Stomach (tissue), 9 donors: ENCODE results near the gene PLCD1. TPM values are rescaled to one million over a fixed set of nuclear protein-coding genes. Genes with fewer than 3 reads are reported as not detected.

Experiments used
- DNase-seq, 2 donors: peaks; one replicate each; pipeline versions ENCODE4 v3.0.0 to v3.0.0-alpha.2; 2013 to 2019
- H3K27ac ChIP-seq, 5 donors: fragments of 200-600 bp in 4 of 5; sonication (generic) in 4 of 5; one replicate each; pipeline ENCODE4 v1.5.1; 2013 to 2019; ENCODE audit warnings: mild to moderate bottlenecking in 1 of 5, moderate library complexity in 1 of 5
- H3K27me3 ChIP-seq, 3 donors: fragments of 200-600 bp; sonication (generic); one replicate each; pipeline ENCODE4 v1.5.1; 2017 to 2019; ENCODE audit warnings: mixed run types in 1 of 3
- H3K36me3 ChIP-seq, 4 donors: fragments of 200-600 bp; sonication (generic); 1 replicate in 3 of 4; 2 replicates in 1 of 4; pipeline ENCODE4 v1.5.1; 2016 to 2019
- H3K4me1 ChIP-seq, 4 donors: fragments of 200-600 bp; sonication (generic); one replicate each; pipeline ENCODE4 v1.5.1; 2016 to 2019
- H3K4me3 ChIP-seq, 4 donors: fragments of 200-600 bp; sonication (generic) in 3 of 4; one replicate each; pipeline ENCODE4 v1.5.1; 2016 to 2019; ENCODE audit warnings: mild to moderate bottlenecking in 1 of 4
- H3K9me3 ChIP-seq, 4 donors: fragments of 200-600 bp; sonication (generic); one replicate each; pipeline ENCODE4 v1.5.1; 2016 to 2019
- EP300 ChIP-seq: sonication (generic); formaldehyde crosslinking; IDR thresholded peaks from one replicate; pipeline ENCODE4 v1.6.1; 2017; ENCODE audit warnings: antibody characterized with exemption
- POLR2A ChIP-seq, 4 donors: fragments of 450-650 bp; IDR thresholded peaks; one replicate each; pipeline ENCODE4 v1.6.1; 2016; ENCODE audit warnings: antibody characterized with exemption in 4 of 4, control low read depth in 2 of 4, mild to moderate bottlenecking in 1 of 4, moderate library complexity in 1 of 4
- POLR2AphosphoS5 ChIP-seq, 3 donors: sonication (generic); formaldehyde crosslinking; IDR thresholded peaks; one replicate each; pipeline ENCODE4 v1.6.1; 2016; ENCODE audit warnings: antibody characterized with exemption in 3 of 3
- WGBS, 5 donors: extraction: QIAGEN DNeasy Blood & Tissue Kit in 3 of 5; methylation state at CpG; one replicate each; pipeline versions ENCODE4 v1.1.5 to v1.1.7; 2013 to 2018; 5-methylcytosine and 5-hydroxymethylcytosine counted together
- intact Hi-C: fragments of 100-400 bp; cut with DNase I; formaldehyde crosslinking; loops from one replicate; pipeline ENCODE4 v1.15.1; 2023; ENCODE audit warnings: low total_unique reads
- polyA plus RNA-seq, 3 donors: library from polyadenylated mRNA; stranded (reverse); fragments of 200-250 nt; gene quantifications; one replicate each; pipeline ENCODE4 v1.2.3, GENCODE V29; 2013
- total RNA-seq, 5 donors: library from RNA; depleted of rRNA; stranded (reverse); fragments of >200 nt; gene quantifications; one replicate each; pipeline versions ENCODE4 v1.1.0 to v1.2.3, GENCODE V29; 2014 to 2016
- TF ChIP-seq, protein P1 (sequence below), 7 experiments: fragments of 450-650 bp in 4 of 7; fragments of 200-600 bp in 3 of 7; sonication (generic) in 3 of 7; IDR thresholded peaks; one replicate each; pipeline ENCODE4 v1.5.1; 2016 to 2019; ENCODE audit warnings: antibody characterized with exemption in 7 of 7, control low read depth in 2 of 7, mild to moderate bottlenecking in 1 of 7
- donor health status: healthy with polysubstance abuse.
- donor health status: Bipolar disorder and iron deficiency.
- donor health status: healthy.

PLCD1 gene
- total and polyA plus RNA-seq, 8 donors, result 8.2 to 73.9 (median 13.7) TPM

DNA sequence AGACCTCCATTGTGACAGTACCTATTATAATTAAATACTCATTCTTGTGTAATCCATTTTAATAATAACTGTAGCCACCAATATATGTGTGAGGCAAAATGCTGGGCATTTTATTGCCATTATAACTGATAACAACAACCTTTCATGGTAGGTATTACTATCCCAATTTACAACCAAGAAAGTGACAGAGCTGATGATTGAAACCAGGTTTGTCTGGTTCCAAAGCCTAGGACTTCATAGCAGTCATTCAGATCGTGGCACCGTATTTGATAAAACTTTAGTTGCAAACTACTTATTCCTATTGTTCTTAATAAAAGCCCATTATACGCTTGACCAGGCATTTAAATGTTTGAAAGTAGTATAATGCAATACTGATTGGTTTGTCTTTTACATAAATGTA lies 65.3 kb downstream of the PLCD1 start:
- Histone ChIP-seq H3K4me3 (no peak overlapping the region), H3K4me1 (peaks cover 26 to 59% (median 35%) of the 10 kb centered on the region in 4 donors), H3K27ac (peak overlapping the region in 4 of 5 donors; percentile 11 to 63 (median 50)), H3K27me3 (no peaks in the 10 kb centered on the region), H3K9me3 (no peaks in the 10 kb centered on the region), H3K36me3 (peaks cover 0 to 17% (median 0%) of the 10 kb centered on the region in 4 donors)
- intact Hi-C loops, result loop anchor here (10.0 kb wide), 1 partner anchor 109 kb away; no protein-coding TSS in a partner anchor
- DNase-seq, result no peak
- WGBS, 5 donors, result 39 to 61% (median 45%) methylated on average over 3 of the region's 3 CpGs
- TF ChIP-seq, protein P1, sequence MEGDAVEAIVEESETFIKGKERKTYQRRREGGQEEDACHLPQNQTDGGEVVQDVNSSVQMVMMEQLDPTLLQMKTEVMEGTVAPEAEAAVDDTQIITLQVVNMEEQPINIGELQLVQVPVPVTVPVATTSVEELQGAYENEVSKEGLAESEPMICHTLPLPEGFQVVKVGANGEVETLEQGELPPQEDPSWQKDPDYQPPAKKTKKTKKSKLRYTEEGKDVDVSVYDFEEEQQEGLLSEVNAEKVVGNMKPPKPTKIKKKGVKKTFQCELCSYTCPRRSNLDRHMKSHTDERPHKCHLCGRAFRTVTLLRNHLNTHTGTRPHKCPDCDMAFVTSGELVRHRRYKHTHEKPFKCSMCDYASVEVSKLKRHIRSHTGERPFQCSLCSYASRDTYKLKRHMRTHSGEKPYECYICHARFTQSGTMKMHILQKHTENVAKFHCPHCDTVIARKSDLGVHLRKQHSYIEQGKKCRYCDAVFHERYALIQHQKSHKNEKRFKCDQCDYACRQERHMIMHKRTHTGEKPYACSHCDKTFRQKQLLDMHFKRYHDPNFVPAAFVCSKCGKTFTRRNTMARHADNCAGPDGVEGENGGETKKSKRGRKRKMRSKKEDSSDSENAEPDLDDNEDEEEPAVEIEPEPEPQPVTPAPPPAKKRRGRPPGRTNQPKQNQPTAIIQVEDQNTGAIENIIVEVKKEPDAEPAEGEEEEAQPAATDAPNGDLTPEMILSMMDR (IDR thresholded peaks at IDR 0.05), result no peak
- no peak for TF ChIP-seq POLR2AphosphoS5 (IDR thresholded peaks at IDR 0.05)
- no peak for TF ChIP-seq EP300
- TF ChIP-seq POLR2A (IDR thresholded peaks at IDR 0.05), result no peak

DNA sequence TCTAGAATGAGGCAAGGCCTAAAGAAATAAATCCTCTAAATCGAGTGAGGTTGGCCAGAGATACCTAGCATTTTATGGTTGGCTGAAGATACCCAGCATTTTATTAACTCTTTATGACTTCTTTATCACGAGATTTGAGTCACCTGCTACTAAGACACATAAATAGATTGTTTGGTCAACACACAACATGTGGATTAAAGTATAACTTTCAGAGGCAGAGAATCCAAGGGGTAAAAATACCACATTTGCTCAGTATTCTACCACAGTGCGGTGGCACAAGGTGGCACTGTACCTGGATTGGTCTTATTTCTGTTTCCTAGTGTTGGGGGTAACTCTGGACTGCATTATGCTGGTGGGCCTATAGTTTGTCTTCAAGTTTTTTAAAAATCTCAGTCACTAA lies 65.8 kb downstream of the PLCD1 start:
- no peak for DNase-seq
- peak overlapping the region in 2 of 5 donors; percentile 39 to 56 for H3K27ac ChIP-seq
- H3K27me3 ChIP-seq, result no peaks in the 10 kb centered on the region
- no peaks in the 10 kb centered on the region for H3K9me3 ChIP-seq
- peaks cover 0 to 17% (median 0%) of the 10 kb centered on the region in 4 donors for H3K36me3 ChIP-seq
- 55 to 67% (median 65%) methylated on average over 3 of the region's 3 CpGs for WGBS, 5 donors
- no peak overlapping the region for H3K4me3 ChIP-seq
- intact Hi-C loops, result loop anchor here (10.0 kb wide), 1 partner anchor 109 kb away; no protein-coding TSS in a partner anchor
- H3K4me1 ChIP-seq, result peaks cover 21 to 55% (median 31%) of the 10 kb centered on the region in 4 donors
- no peak for TF ChIP-seq POLR2AphosphoS5 (IDR thresholded peaks at IDR 0.05)
- TF ChIP-seq, protein P1 (IDR thresholded peaks at IDR 0.05), result no peak
- no peak for TF ChIP-seq POLR2A (IDR thresholded peaks at IDR 0.05)
- TF ChIP-seq EP300, result no peak

DNA sequence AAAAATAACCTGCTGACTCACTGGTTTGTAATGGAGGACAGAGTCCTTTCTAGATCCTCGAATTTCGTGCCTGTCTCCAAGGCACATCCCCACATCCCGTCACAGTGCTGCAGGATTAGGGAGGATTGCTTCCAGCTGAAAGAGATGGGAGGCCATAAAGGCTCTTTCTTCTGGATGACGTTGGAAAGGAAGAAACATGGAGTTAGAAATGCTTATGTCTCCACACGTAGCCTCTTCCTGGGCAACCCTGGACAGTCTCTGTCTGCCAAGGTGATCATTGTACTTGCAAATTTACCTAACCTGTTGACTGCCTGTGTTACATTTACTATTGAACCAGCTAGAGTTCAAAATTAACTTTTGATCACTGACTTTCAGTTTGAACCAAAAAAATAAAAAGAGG lies 66.4 kb downstream of the PLCD1 start:
- peaks cover 21 to 58% (median 29%) of the 10 kb centered on the region in 4 donors for H3K4me1 ChIP-seq
- no peaks in the 10 kb centered on the region for H3K27me3 ChIP-seq
- H3K4me3 ChIP-seq, result no peak overlapping the region
- TF ChIP-seq POLR2A (IDR thresholded peaks at IDR 0.05) (no peak), EP300 (no peak), POLR2AphosphoS5 (IDR thresholded peaks at IDR 0.05) (no peak)
- TF ChIP-seq, protein P1 (IDR thresholded peaks at IDR 0.05), result no peak
- H3K9me3 ChIP-seq, result no peaks in the 10 kb centered on the region
- H3K36me3 ChIP-seq, result peaks cover 0 to 15% (median 0%) of the 10 kb centered on the region in 4 donors
- H3K27ac ChIP-seq, result peak overlapping the region in 2 of 5 donors; percentile 39 to 56
- intact Hi-C loops, result loop anchor here (10.0 kb wide), 1 partner anchor 108 kb away; no protein-coding TSS in a partner anchor
- no peak for DNase-seq
- 49 to 67% (median 56%) methylated on average over 5 of the region's 5 CpGs for WGBS, 5 donors

DNA sequence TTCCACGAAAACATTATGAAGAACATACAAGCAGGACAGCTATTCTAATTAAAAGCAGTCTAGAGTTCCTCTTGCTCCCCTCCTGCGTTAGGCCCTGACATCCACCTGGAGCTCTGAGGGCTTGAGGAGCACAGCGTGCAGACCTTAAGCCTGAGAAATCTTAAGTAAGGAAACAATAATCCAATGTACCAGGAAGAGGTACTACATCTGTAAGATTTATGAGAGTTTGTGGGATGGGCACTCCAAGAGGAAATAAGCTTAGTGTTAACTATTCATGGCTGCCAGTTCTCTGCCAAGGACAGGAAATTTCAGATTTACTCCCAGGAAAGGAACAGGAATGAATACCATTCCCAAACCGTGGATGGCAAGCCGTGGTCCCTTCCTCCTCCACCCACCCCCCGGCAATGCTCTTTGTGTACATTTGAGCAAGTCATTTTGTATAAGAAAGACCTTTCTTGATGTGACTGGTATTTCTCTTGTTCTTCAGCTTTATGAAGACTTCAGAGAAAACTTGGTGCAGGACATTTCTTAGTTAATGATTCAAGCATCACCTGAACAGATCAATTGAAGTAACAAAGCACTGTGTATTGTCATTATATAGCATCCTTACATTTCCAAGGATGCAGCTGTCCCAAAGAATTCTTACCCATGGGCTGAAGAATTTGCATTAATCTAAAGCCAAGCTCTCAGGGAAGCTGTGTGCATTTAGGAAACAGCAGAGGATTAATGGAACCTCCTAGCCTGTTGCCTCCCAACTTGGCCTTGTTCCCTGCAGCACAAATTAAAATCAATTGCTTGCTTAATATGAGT lies 67.6 kb downstream of the PLCD1 start:
- Histone ChIP-seq H3K27me3 (no peaks in the 10 kb centered on the region), H3K9me3 (no peaks in the 10 kb centered on the region), H3K36me3 (peaks cover 0 to 15% (median 2%) of the 10 kb centered on the region in 4 donors), H3K27ac (peak overlapping the region in 4 of 5 donors; percentile 28 to 60 (median 46)), H3K4me1 (peaks cover 20 to 62% (median 32%) of the 10 kb centered on the region in 4 donors), H3K4me3 (no peak overlapping the region)
- no peak for TF ChIP-seq EP300
- no peak for TF ChIP-seq POLR2AphosphoS5 (IDR thresholded peaks at IDR 0.05)
- TF ChIP-seq POLR2A (IDR thresholded peaks at IDR 0.05), result no peak
- TF ChIP-seq, protein P1 (IDR thresholded peaks at IDR 0.05), result no peak
- WGBS, 5 donors, result 47 to 55% (median 48%) methylated on average over 6 of the region's 6 CpGs
- intact Hi-C loops, result loop anchor here (10.0 kb wide), 1 partner anchor 107 kb away; no protein-coding TSS in a partner anchor
- no peak for DNase-seq
